Retina (tissue), 1 donor: Measurements from ENCODE around the gene ZEB1.
"Not testable (repeated sequence)": the region's sequence is repeated elsewhere in the genome, so short reads cannot be mapped to it uniquely, and the experiment has no call there.

Source experiments
- DNase-seq: peaks from one replicate; pipeline ENCODE4 v3.0.0-alpha.2; 2016

ZEB1 gene

DNA sequence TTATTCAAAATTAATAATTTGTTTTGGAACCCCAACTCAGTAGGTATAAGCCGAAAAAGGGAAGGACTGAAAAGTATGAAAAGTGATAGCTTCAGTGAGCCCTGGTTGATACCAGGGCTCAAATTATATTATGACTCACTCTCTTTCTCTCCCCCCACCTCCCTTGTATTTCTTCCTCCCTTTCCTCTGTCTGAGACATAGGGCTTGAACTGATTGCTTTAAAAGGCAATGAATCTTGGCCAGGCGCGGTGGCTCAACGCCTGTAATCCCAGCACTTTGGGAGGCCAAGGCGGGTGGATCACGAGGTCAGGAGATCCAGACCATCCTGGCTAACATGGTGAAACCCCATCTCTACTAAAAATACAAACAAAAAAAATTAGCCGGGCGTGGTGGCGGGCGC lies 108.3 kb downstream of the ZEB1 start:
- not testable (repeated sequence) for DNase-seq

- not testable (repeated sequence) for DNase-seq
These were observed 109.5 kb downstream of the ZEB1 start for GRCh38 chr10:31428499-31428898.

GRCh38 chr10:31431021-31431420 lies 112.0 kb downstream of the ZEB1 start:
- no peak for DNase-seq

GRCh38 chr10:31437959-31438358 lies 118.9 kb downstream of the ZEB1 start:
- no peak for DNase-seq

- no peak for DNase-seq
These were observed 132.8 kb downstream of the ZEB1 start for GRCh38 chr10:31451766-31452165.

DNA sequence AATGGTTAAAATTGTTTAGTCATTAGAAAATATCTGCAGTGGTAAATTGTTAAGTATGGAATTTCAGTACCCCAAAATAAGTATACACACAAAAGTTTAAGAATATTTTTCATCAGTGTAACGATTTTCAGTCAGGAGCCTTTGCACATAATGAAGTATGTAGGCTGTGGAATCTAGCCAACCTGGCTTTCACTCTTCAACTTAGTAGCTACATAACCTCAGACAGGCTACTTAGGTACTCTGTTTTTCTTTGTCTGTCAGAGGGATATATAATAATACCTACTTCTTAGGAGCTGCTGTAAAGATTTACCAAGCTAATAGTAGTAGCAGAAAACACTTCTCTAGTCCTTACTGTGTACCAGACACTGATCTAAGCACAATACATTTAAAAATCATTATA lies 137.5 kb downstream of the ZEB1 start:
- DNase-seq: no peak

DNA sequence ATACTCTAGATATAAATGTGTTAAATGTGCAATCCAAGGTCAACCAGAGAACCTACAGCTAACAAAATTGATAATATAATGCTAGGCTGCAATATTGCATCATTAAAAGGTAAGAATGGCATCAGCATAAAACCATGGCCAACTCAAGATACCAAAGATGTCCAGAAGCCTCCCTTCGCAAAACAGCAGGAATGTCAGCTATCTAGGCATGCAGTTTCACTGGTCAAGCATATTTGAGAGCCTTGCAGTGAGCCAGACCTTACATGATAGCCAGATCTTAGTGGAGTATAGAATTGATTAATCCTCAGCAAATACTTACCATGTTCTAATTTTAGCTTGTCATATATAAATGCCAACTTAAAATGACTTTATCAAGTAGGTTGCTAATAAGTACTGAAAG lies 138.8 kb downstream of the ZEB1 start:
- DNase-seq: no peak

- DNase-seq: no peak
These were observed 140.0 kb downstream of the ZEB1 start for GRCh38 chr10:31458974-31459373.

DNA sequence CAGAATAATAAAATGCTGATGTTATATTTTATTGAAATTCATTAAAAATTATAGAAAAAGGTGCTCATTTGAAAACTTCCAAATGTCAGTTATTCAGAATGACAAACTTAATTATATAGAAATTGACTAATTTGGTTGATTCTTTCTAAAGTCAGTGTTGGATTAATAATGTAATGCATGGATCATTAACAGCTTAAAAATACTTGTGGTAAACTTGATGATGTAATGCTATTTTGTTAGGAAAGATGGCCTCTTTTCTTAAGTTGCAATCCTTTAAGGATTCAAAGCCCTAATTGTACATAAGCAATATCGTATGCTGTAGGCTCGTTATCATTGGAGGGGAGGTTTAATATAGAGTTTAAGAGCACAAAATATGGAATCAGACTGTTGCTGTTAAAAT lies 141.2 kb downstream of the ZEB1 start:
- no peak for DNase-seq

GRCh38 chr10:31464552-31464951 lies 145.5 kb downstream of the ZEB1 start:
- DNase-seq: no peak

DNA sequence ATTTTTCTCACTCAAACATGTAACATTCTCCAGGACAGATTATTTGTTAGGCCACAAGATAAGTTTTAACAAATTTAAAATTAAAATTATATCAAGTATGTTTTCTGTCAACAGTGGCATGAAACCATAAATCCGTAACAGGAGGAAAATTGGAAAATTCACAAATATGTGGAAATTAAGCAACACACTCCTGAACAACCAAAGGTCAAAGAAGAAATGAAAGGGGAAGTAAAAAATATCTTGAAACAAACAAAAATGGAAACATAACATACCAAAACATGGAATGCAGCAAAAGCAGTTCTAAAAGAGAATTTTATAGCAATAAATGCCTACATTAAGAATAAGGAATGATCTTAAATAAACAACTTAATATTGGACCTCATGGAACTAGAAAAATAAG lies 147.3 kb downstream of the ZEB1 start:
- DNase-seq: no peak

DNA sequence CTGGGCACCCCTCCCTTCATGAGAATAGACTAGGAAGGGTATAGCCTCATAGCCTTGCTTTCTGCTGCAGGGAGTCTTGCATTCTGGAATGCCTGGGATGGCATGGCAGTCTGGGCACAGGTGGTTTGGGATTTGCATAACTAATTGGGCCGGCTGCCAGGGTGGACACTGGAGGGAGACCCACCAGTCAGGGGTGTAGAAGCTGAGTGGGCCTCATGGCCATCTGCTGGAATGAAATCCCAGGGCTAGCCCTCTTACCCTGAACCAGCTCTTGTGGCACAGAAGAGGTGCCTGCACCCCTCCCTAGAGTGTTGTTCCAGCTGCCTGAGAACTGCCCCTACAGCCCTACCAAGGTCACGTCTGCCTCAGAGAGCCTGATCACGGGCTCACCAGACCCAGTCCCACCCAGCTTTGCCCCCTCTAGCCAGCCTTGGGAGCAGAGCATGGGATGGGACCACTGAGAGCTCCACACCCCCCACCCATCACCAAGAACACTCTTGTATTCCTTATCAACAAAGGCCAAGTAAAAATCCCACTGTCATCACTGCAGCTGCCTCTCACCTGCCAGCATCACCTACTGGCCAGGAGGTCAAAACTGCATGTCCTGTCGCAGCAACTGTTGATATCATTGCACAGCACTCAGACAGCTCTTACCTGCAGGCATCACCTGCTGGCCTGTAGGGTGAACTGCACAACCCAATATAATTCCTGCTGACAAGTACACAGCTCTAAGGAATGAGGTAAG lies 148.9 kb downstream of the ZEB1 start:
- no peak for DNase-seq

DNA sequence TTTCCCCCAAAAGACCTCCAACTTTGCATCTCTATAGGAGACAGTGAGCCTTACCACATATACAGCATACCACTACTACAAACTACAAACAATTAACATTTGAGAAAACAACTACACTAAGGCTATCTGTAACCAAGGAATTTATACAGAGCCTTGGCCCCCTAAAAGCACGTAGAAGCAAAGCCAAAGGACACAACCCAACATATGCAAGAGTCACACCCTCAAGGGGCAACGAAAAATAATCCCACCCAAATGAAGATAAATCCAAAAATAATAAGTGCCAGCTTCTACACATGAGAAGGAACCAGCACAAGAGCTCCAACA lies 149.5 kb downstream of the ZEB1 start:
- no peak for DNase-seq

DNA sequence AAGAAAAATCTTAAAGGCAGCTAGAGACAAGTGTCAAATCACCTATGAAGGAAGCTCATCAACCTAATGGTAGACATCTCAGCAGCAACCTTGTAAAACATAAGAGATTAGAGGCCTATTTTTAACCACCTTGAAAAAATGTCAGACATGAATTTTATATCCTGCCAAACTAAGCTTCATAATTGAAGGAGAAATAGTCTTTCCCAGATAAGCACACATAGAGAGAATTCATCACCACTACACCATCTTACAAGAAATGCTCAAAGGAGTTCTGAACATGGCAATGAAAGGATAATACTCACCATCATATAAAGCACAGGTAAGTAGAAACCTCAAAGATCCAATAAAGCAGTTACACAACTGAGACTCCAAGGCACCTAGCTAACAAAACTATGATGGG lies 156.5 kb downstream of the ZEB1 start:
- DNase-seq: no peak

GRCh38 chr10:31476088-31476487 lies 157.1 kb downstream of the ZEB1 start:
- DNase-seq: no peak

DNA sequence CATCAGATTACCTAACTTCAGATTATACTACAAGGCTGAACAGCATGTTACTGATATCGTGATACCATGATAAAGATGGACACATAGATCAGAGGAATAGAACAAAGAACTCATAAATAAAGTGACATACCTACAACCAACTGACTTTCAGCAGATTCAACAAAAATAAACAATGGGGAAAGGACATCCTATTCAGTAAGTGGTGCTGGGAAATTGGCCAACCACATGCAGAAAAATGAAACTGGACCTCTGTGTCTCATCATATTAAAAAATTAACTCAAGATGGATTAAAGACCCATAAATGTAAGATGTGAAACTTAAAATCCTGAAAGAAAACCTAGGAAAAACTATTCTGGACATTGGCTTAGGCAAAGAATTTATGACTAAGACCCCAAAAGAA lies 158.6 kb downstream of the ZEB1 start:
- DNase-seq: no peak

DNA sequence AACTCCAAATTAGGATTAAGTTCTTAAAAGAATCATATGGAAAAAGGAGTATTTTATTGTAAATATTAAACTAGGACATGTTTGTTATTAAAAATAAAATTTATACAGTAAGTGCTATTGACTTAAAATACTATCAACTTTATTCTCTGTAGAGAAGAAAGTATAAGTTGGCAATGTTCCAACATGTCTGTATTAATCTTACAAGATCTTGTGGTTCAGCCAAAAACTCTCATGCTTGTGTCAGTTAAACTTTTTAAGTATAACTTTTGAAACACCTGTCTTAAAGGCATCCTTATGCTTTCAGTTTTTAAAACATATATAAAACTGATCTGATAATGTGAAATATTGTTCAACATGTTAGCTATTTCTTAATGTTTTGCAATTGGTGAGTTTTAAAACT lies 160.7 kb downstream of the ZEB1 start:
- no peak for DNase-seq

DNA sequence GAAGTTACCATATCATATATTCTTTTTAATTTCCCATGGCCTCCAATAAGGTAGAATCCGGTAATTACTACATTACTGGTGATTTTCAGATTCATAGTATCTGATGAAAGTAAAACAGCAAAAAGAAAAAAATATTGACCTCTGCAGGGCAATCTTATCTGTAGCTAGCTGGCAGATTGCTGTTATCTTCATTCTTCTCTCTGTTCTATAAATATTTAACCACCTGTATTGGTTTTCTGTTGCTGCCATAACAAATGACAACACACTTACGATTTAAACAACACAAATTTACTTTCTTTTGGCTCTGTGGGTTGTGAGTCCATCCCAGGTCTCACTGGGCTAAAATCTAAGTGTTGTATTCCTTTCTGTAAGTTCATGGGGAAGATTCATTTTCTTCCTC lies 164.5 kb downstream of the ZEB1 start:
- no peak for DNase-seq

DNA sequence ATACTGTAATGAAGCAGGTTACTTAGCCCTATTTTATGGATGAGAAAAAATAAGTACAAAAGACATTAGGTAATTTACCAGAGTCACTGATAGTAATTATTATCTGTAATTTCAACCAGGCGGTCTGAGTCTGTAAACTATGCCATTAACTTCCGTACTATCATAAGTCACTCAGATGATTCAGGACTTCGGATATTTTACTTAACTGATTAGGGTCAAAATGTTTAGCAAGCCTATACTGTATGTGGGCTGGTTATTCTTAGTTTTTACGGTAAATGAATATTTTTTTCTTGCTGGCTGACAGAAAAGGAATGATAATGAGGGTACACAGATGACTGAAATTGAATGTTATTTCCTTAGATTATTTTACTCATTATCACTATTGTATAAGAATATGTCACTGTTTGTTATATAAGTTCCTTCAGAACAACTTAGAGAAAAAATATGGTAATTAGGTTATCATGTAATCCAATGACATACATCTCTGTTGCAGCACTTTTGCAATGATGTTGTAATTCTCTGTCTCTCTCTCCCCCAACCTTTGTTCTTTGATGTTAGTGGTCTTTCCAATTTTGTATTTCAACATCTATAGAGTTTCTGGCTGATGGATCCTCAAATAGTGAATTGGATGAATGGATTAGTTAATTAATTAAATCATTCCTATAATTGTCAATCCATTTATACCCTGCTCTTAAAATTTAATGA lies 165.6 kb downstream of the ZEB1 start:
- DNase-seq: no peak

- no peak for DNase-seq
These were observed 172.0 kb downstream of the ZEB1 start for GRCh38 chr10:31490858-31491504.

GRCh38 chr10:31507427-31507826 lies 188.4 kb downstream of the ZEB1 start:
- DNase-seq: no peak

DNA sequence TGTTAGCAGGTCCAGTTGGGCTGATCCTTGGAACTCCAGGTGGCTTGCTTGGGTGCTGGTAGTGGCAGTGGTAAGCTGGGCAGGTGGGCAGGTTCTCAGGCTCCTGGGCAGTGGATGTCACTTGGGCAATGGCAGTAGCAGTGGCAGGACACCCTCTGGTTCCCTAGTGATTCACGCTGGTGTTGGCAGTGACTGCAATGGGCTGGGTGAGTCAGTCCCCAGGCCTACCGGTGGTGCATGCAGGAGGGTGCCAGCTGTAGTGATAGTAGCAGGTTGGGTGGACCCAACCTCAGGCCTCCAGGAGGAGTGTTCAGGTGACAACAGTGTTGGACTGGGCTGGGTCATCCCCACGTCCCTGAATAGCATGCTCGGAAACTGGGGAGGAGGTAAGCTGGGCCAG lies 189.2 kb downstream of the ZEB1 start:
- no peak for DNase-seq

GRCh38 chr10:31508882-31509281 lies 189.9 kb downstream of the ZEB1 start:
- DNase-seq: no peak

GRCh38 chr10:31509989-31510388 lies 191.0 kb downstream of the ZEB1 start:
- DNase-seq: no peak
